Activated T-helper 9 cell treated with anti-CD3 and anti-CD28 coated beads, Interleukin-2, amount 50 U/mL, for 16 hours (primary cell): ENCODE measurements around the gene PLOD2.
"Not testable (repeated sequence)": the region's sequence is repeated elsewhere in the genome, so short reads cannot be mapped to it uniquely, and the experiment has no call there.

ENCODE experiments used
- DNase-seq: peaks from one replicate; pipeline ENCODE4 v3.0.0-alpha.2; 2020; ENCODE audit warnings: low read depth

The PLOD2 gene

GRCh38 chr3:146136647-146137046 is 24.3 kb downstream of the PLOD2 start:
- no peak for DNase-seq

GRCh38 chr3:146134348-146135117 is 26.5 kb downstream of the PLOD2 start:
- DNase-seq: no peak

GRCh38 chr3:146133441-146133840 is 27.5 kb downstream of the PLOD2 start:
- DNase-seq: no peak

GRCh38 chr3:146131616-146132410 is 29.2 kb downstream of the PLOD2 start:
- no peak for DNase-seq

DNA sequence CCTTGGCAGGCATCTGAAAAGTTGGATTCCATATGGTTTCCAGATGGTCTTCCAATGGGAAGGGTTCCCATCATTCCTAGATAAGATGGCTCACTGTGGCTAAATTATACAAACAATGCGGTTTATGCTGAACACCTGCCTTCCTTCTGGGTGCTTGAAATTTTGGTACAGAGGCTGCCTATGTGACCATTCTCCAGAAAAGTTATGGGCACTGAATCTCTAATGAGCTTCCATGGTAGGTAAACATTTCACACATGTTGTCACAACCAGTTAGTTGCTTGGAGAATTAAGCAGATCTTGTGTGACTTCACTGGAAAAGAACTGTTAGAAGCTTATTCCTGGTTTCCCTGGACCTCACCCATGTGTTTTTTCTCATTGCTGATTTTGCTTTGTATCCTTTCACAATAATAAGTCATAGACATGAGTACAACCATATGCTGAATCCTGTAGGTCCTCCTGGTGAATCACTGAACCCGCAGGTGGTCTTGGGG is 30.1 kb downstream of the PLOD2 start:
- DNase-seq: no peak

GRCh38 chr3:146129750-146130149 is 31.2 kb downstream of the PLOD2 start:
- no peak for DNase-seq

- no peak for DNase-seq
Observed at GRCh38 chr3:146128939-146129338, 32.0 kb downstream of the PLOD2 start.

DNA sequence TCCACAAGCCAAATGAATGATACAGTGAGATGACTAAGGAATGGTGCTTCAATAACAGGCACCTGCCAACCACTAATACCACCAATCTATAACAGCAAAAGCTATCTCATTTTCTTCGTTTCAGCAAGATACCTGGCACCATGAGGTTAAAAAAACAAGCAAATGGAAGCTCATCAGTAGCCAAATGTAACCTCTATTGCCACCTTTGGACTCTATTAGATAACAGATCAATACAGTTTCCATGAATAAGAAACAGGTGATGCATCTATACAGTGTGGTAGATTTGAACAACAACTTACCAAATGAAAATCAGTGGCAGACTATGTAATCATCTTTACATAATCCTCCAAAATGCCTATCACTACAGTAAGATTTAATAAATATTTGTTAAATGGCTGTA is 32.8 kb downstream of the PLOD2 start:
- no peak for DNase-seq

- DNase-seq: no peak
Observed at GRCh38 chr3:146125951-146126350, 35.0 kb downstream of the PLOD2 start.

- no peak for DNase-seq
Observed at GRCh38 chr3:146124126-146124801, 36.7 kb downstream of the PLOD2 start.

DNA sequence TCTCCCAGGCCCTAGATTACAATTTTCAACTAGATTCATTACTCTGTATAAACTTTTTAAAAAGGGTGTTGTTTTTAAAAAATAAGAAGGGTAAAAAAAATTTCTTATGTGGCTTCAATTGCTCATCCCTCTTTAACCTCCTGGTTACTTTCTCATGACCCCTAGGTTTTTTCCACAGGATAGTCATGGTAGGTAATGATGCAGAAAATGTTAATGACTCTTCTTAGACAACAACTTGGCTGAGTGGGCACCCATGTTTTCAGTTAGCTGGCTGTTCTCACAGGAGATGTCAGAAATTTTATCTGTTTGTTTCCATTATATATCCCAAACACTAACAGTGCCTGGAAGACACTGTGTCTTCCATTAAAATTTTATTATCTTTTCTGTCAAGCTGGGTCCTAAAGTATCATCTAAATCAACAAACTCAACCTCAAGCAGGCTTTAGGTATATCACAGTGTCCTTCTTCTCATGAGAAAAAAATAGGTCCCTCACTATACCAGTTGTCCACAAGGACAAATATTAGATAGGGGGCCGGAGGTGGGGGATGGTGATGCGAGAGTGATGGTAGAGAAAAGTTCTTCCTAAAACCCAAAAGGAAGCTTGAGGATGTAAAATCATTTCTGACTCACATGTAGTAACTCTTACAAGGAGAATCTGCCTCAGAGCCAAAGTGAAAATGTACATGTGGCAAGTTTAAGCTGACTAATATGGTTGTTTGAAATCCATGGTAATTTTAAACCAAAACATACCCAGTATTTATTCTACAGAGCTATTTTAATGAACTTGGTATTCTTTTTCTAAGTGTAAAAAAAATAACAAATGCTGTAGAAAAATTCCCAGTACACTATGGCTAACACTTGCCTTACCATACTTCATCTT is 43.3 kb downstream of the PLOD2 start:
- no peak for DNase-seq

GRCh38 chr3:146115619-146116018 is 45.4 kb downstream of the PLOD2 start:
- DNase-seq: no peak

DNA sequence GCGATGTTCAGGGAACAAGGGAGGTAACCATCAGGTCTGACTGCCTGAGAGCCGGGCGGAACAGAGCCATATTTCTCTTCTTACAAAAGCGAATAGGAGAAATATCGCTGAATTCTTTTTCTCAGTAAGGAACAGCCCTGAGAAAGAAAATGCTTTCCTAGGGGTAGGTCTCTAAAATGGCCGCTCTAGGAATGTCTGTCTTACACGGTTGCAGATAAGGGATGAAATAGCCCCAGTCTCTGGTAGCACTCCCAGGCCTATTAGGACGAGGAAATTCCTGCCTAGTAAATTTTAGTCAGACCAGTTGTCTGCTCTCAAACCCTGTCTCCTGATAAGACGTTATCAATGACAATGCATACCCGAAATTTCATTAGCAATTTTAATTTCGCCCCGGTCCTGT is 47.2 kb downstream of the PLOD2 start:
- DNase-seq: not testable (repeated sequence)

DNA sequence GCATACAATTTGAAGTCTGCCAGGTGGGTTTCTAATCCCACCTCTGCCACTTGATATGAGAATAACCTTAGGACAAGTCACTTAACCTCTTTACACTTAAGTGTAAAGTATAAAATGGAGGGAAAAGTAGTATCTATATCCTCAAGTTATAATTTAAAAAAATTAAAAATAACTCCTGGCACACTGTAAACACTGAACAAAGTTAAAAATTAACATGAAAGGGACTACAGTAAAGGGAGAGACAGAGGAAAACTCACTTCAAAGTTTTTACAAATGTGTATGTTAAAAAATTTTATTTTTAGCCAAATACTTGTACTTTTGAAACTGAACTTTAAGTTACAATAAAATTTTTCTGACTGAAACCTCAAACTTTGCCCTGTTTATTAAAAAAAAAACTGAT is 49.6 kb downstream of the PLOD2 start:
- DNase-seq: no peak

- no peak for DNase-seq
Observed at GRCh38 chr3:146110161-146110560, 50.8 kb downstream of the PLOD2 start.

GRCh38 chr3:146106986-146107385 is 54.0 kb downstream of the PLOD2 start:
- DNase-seq: no peak

DNA sequence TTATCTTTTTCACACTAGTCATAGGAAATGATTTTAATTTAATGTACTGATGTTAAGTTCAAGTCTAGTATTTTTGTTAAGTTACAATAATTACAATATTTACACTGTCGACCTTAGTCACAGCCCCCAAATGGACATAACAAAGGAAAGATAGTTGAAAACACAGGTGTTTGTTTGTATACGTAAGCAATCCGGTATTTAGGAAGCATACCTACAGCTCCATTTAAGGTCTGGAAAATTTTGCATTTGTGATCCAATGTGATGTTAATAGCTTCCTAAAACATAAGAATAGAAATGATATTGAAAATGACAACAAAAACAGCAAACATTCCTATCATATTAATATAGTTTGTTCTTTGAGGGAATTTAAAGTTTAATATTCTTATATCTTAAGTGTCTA is 56.9 kb downstream of the PLOD2 start:
- no peak for DNase-seq

GRCh38 chr3:146102885-146103284 is 58.1 kb downstream of the PLOD2 start:
- DNase-seq: no peak

DNA sequence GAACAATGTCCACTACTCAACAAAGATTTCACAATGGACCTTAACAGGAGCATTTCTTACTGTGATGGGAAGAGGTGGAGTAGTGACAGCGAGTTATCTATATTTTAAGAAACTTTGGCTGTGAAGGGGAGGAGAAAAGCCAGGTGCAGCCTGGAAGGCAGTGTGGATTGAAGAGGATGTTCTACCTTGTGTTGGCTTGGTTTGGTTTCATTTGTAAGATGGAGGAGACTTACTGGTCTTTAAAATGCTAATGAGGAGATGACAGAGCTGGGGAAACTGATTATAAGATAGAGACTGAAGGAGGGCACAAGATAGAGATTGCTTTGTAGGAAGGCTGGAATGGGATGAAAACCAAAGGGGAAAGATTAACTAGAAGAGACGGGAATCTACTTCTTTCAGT is 59.4 kb downstream of the PLOD2 start:
- DNase-seq: no peak

GRCh38 chr3:146100825-146101444 is 60.0 kb downstream of the PLOD2 start:
- DNase-seq: no peak

DNA sequence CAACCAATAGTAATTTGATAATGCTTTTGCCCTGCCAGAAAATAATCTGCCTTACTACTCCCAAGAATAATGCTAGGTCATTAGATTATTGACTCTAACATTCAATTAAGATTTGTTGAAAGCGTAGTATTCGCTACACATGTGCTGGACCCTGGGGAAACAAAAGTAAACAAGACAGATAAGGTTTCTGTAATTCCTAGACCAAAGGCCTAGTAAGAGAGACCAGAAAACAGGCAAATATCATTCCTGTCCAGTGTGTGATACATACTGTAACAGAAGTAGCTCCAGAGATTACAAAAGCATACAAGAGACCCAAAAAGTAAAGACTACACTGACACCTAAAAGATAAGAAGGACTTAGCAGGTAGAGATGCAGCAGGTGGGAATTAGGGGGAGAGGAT is 60.8 kb downstream of the PLOD2 start:
- DNase-seq: no peak
